Measurements from ENCODE around the gene PXT1. TPM values are rescaled to one million over a fixed set of nuclear protein-coding genes. Genes with fewer than 3 reads are reported as not detected.

Gene PXT1
- total RNA-seq, 1 donor: not detected

DNA sequence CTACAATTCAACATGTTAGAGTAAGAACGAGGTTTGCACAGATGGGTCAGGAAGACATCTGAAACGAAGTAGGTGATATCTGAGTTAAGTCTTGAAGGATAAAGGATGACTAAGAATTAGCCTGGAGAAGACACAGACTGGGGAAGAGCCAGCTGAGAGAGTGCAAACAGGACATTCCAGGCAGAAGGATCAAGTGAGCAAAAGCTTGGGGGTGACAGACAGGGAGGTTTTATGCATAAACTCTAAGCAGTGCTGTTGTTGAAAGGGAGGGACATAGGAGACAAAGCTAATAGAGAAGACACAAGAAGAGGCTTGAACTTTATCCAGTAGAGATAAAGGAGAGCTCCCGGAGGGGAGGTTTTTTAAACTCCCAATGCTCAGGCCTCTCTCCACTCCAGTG is 40.2 kb downstream of the PXT1 start:
- DNase-seq (ENCODE audit: low read depth): no peak
- no peak overlapping the region for H3K4me3 ChIP-seq (ENCODE audit: low read depth, low read length)
- TF ChIP-seq, protein P1, sequence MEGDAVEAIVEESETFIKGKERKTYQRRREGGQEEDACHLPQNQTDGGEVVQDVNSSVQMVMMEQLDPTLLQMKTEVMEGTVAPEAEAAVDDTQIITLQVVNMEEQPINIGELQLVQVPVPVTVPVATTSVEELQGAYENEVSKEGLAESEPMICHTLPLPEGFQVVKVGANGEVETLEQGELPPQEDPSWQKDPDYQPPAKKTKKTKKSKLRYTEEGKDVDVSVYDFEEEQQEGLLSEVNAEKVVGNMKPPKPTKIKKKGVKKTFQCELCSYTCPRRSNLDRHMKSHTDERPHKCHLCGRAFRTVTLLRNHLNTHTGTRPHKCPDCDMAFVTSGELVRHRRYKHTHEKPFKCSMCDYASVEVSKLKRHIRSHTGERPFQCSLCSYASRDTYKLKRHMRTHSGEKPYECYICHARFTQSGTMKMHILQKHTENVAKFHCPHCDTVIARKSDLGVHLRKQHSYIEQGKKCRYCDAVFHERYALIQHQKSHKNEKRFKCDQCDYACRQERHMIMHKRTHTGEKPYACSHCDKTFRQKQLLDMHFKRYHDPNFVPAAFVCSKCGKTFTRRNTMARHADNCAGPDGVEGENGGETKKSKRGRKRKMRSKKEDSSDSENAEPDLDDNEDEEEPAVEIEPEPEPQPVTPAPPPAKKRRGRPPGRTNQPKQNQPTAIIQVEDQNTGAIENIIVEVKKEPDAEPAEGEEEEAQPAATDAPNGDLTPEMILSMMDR (IDR thresholded peaks at IDR 0.05; ENCODE audit: insufficient read depth, low read length): no peak

DNA sequence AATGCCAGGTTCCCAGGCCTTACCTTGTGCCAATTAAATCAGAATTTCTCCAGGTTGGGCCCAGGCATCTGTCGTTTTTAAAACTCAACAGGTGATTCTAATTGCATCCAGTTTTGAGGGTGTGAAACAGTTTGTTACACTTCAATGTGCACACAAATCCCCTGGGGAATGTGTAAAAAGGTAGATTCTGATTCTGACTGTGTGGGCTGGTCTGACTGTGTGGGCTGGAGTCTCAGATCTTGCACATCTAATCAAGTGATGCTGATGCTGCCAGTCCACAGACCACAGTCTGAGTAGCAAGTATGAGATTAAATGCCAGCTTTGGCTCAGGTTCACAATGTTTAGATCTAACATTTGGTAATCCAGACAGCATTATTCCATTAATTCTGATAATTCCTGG is 42.7 kb downstream of the PXT1 start:
- DNase-seq (ENCODE audit: low read depth): no peak
- TF ChIP-seq, protein P1 (IDR thresholded peaks at IDR 0.05; ENCODE audit: insufficient read depth, low read length): no peak
- no peak overlapping the region for H3K4me3 ChIP-seq (ENCODE audit: low read depth, low read length)

DNA sequence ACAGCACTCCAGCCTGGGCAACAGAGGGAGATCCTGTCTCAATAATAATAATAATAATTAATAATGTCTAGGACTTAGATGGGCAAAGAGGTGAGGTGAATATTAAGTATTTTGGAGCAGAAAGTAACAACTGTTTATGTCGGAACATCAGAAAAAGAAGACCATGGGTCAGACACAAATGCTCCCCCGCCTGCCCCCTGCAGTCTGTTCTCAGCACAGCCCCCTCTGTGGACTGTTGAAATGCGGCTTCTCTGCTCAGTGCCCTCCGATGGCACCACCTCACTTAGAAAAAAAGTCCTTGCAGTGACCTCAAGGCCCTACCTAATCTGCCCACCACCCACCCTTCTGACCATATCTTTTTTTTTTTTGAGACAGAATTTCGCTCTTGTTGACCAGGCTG is 50.0 kb downstream of the PXT1 start:
- DNase-seq (ENCODE audit: low read depth): no peak
- TF ChIP-seq, protein P1 (IDR thresholded peaks at IDR 0.05; ENCODE audit: insufficient read depth, low read length): no peak
- no peak overlapping the region for H3K4me3 ChIP-seq (ENCODE audit: low read depth, low read length)

DNA sequence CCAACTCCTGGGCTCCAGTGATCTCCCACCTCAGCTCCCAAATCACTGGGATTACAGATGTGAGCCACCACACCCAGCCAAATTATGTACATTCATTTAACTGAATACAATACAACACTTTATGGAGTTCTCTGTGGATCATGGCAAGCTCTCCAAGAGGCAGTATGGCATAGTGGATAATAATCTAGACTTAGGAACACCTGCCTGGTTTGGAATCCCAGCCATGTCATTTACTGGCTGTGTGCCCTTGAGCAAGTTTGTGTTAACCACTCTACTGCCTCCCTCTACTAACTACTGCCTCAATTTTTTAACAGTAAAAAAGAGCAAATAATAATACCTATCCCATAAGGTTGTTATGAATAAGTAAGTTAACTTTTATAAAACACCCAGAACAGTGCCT is 53.3 kb downstream of the PXT1 start:
- no peak for DNase-seq (ENCODE audit: low read depth)
- no peak overlapping the region for H3K4me3 ChIP-seq (ENCODE audit: low read depth, low read length)
- TF ChIP-seq, protein P1 (IDR thresholded peaks at IDR 0.05; ENCODE audit: insufficient read depth, low read length): no peak

DNA sequence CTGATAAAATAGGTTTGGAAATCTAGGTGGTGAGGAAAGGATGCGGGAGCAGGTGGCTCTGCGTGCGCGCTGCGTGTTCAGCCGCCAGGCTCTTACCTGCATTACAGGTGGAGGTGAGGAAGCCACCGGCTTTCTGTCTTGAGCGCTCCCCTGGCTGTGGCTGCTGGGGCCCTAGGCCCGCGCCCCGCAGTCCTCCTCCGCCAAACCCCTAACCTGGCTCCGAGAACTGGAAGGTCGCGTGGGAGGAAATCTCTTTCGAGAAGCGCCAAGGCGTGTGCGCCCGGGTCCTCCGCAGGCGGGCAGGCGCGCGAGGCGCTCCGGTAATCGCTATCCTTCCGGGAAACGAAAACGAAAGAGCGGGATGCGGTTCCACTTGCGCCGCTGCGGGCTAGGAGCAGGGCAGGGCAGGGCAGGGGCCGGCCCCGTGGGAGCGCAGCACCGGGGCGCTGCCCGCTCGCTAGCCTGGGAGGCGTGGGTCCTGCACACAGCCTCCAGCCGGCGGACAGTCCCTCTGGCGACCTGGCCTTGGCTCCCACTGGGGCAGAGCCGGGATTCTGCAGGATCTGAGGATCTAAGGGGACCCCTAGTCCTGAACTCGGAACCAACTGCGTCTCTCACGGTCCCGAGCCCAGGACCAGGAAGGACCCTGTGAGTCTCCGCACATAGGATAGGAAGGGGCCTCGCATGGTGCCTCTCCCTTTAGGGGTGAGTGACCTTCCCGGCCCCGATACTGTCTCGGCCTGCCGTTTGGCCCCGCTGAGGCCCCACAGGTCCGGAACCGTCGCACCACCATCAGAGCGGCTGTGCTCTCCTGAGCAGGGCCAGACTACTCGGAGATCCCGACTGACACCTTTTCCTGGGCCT is 55.0 kb downstream of the PXT1 start, which contains the start of gene ETV7:
Gene ETV7 (minus strand): TSS at position 230 of the 864 bp plus-strand sequence. CDS start 128 bp downstream, at position 102.
- H3K4me3 ChIP-seq (ENCODE audit: low read depth, low read length): peak within 1 kb of the TSS; percentile 72
- TF ChIP-seq, protein P1 (IDR thresholded peaks at IDR 0.05; ENCODE audit: insufficient read depth, low read length): no peak
- peak; percentile 17 for DNase-seq (ENCODE audit: low read depth)

DNA sequence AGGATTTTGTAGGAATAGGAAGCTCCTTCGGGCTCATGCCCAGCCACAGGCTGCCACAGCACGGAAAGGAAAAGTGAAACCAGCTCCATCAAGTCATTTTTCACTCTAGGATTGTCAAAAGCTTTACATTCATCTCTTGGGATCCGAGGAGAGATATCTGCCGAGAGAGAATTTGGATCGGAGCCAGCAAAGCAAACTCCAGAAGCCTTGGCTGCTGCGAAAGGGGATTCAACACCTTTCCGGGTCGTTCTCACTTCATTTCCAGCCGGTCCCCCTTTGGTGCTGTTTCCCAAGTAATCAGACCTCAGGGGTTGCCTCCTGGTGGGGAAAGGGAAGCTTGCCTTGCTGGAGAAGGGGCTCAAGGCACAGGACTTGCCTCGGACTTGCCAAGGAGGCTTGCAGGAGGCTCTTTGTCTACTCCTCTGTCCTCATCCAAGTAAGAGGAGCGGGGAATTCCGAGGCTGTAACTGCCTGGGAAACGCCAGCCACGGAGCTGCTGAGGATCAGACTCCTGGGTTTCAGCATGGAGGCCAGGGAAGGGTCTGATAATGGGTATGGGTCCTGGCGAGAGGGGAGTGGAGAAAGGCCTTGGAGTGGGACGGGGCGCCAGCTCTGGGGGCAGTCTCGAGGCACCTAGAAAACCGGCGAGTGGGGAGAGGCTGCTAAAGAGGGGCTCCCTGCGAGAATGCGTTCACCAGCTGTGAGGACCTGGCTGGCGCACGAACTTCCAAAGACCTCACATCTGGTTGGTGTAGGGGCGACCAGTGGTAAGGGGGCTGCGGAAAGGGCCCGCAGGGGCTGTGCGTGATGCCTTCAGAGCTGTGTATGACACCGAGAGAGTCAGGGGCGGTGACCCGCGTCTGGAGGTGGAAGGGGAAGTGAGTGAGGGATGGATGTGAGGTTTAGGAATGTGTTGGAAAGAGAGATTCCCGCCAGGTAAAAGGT is 55.9 kb downstream of the PXT1 start:
- TF ChIP-seq, protein P1 (IDR thresholded peaks at IDR 0.05; ENCODE audit: insufficient read depth, low read length): peak; percentile 46
- peak; percentile 77 for DNase-seq (ENCODE audit: low read depth)

More for the DNA sequence above, 55.9 kb downstream of the PXT1 start:
- peak overlapping the region; percentile 72 for H3K4me3 ChIP-seq (ENCODE audit: low read depth, low read length)

All from fibroblast of the aortic adventitia (primary cell).